A549 (cell line): ENCODE data around the gene PRSS58. TPM values are rescaled to one million over a fixed set of nuclear protein-coding genes. Genes with fewer than 3 reads are reported as not detected.
A peak's percentile ranks its signal among the peaks of the same experiment; 100 is the strongest.

Experiments
- ATAC-seq, 2 experiments: fragments of 200-7000 bp in 1 of 2; fragments of >200 bp in 1 of 2; cut with Nextera tagmentation in 1 of 2; cut with Tn5 transposase in 1 of 2; 3 replicates each; pipeline versions ENCODE4 v1.8.0 to v1.9.1; 2018 to 2020; ENCODE audit warnings: mild to moderate bottlenecking in 1 of 2, moderate library complexity in 1 of 2
- CTCF ChIA-PET: fragments of 300-600 bp; sonication (Branson Sonifier 250); formaldehyde crosslinking; extraction: SDS; loops from one replicate; lab custom pipeline; 2021; ENCODE audit warnings: antibody characterized with exemption, inconsistent platforms; lab: Yijun Ruan, JAX
- POLR2A ChIA-PET: fragments of 350-600 bp; formaldehyde crosslinking; extraction: SDS; loops from one replicate; lab custom pipeline; 2021; ENCODE audit warnings: antibody characterized with exemption, inconsistent platforms; lab: Yijun Ruan, JAX
- DNase-seq, 2 experiments: peaks; one replicate each; pipeline versions ENCODE4 v3.0.0 to v3.0.0-alpha.2; 2011 to 2016; ENCODE audit warnings: low read depth in 1 of 2, low spot score in 1 of 2
- FAIRE-seq: peaks from 2 replicates; lab custom pipeline; 2011; peaks lifted over from hg19 to GRCh38; lab: Jason Lieb, UNC
- H3K27ac ChIP-seq, 2 experiments: fragments of >200 bp; sonication (Bioruptor Twin); formaldehyde crosslinking; 3 replicates each; pipeline ENCODE4 v1.5.1; 2016 to 2017
- H3K4me1 ChIP-seq: fragments of >200 bp; sonication (Bioruptor Twin); formaldehyde crosslinking; 3 replicates; pipeline ENCODE4 v1.6.1; 2016
- H3K4me2 ChIP-seq: fragments of >200 bp; sonication (Bioruptor Twin); formaldehyde crosslinking; 3 replicates; pipeline ENCODE4 v1.6.1; 2016
- H3K4me3 ChIP-seq: fragments of >200 bp; sonication (Bioruptor Twin); formaldehyde crosslinking; 3 replicates; pipeline ENCODE4 v1.5.1; 2016
- H3K9me3 ChIP-seq: fragments of >200 bp; sonication (Bioruptor Twin); formaldehyde crosslinking; 3 replicates; pipeline ENCODE4 v1.6.1; 2016
- BHLHE40 ChIP-seq: IDR thresholded peaks from 2 replicates; pipeline ENCODE4 v1.6.1; 2012; ENCODE audit warnings: low read depth, low read length, inconsistent platforms
- CHD4 ChIP-seq: fragments of 200-600 bp; sonication (generic); IDR thresholded peaks from 2 replicates; pipeline ENCODE4 v1.6.1; 2016; ENCODE audit warnings: antibody characterized with exemption, mild to moderate bottlenecking, borderline replicate concordance
- CTCF ChIP-seq: fragments of >200 bp; sonication (Bioruptor Twin); formaldehyde crosslinking; IDR thresholded peaks from 3 replicates; pipeline ENCODE4 v1.5.1; 2016
- E2F6 ChIP-seq: IDR thresholded peaks from 2 replicates; pipeline ENCODE4 v1.6.1; 2012; ENCODE audit warnings: low read depth, borderline replicate concordance
- EHF ChIP-seq: fragments of 250-450 bp; sonication (Bioruptor Pico); IDR thresholded peaks from 2 replicates; pipeline ENCODE4 v1.5.0; 2020; ENCODE audit warnings: mild to moderate bottlenecking
- ESRRA ChIP-seq: fragments of 150-350 bp; IDR thresholded peaks from 2 replicates; pipeline ENCODE4 v1.6.1; 2014; ENCODE audit warnings: mild to moderate bottlenecking, low read length, borderline replicate concordance
- GATA3 ChIP-seq: IDR thresholded peaks from 2 replicates; pipeline ENCODE4 v1.6.1; 2012; ENCODE audit warnings: borderline replicate concordance
- HDAC2 ChIP-seq: fragments of 200-600 bp; sonication (generic); IDR thresholded peaks from 2 replicates; pipeline ENCODE4 v1.6.1; 2016
- HES2 ChIP-seq: fragments of >200 bp; sonication (Bioruptor Twin); formaldehyde crosslinking; IDR thresholded peaks from 2 replicates; pipeline ENCODE4 v1.6.1; 2016
- HEYL ChIP-seq: fragments of 250-450 bp; sonication (Bioruptor Pico); IDR thresholded peaks from 2 replicates; pipeline ENCODE4 v1.8.0; 2021; ENCODE audit warnings: mild to moderate bottlenecking, moderate library complexity
- HOXA7 ChIP-seq: fragments of 250-450 bp; sonication (Bioruptor Pico); IDR thresholded peaks from 2 replicates; pipeline ENCODE4 v1.5.0; 2020; ENCODE audit warnings: mild to moderate bottlenecking, moderate library complexity
- HOXB5 ChIP-seq: fragments of 250-450 bp; sonication (Bioruptor Pico); IDR thresholded peaks from 2 replicates; pipeline ENCODE4 v1.5.0; 2020; ENCODE audit warnings: mild to moderate bottlenecking, moderate library complexity
- KDM1A ChIP-seq: fragments of 200-600 bp; sonication (generic); IDR thresholded peaks from 2 replicates; pipeline ENCODE4 v1.6.1; 2016; ENCODE audit warnings: low read depth, mild to moderate bottlenecking
- MAFK ChIP-seq: fragments of 450-650 bp; IDR thresholded peaks from 2 replicates; pipeline ENCODE4 v1.6.1; 2014; ENCODE audit not compliant: partially characterized antibody
- MAZ ChIP-seq: fragments of 150-350 bp; IDR thresholded peaks from 2 replicates; pipeline ENCODE4 v1.6.1; 2014; ENCODE audit warnings: antibody characterized with exemption, low read depth, low read length, borderline replicate concordance
- NFE2L2 ChIP-seq: fragments of 150-350 bp; conservative IDR thresholded peaks from 2 replicates; pipeline ENCODE4 v1.6.1; 2014; ENCODE audit warnings: low read length
- NPAS2 ChIP-seq: fragments of 250-450 bp; sonication (Bioruptor Pico); IDR thresholded peaks from 2 replicates; pipeline ENCODE4 v1.8.0; 2022; ENCODE audit warnings: mild to moderate bottlenecking, moderate library complexity, borderline replicate concordance
- NR3C1 ChIP-seq: fragments of >200 bp; sonication (Bioruptor Twin); formaldehyde crosslinking; IDR thresholded peaks from 3 replicates; pipeline ENCODE4 v1.6.1; 2017
- PHF8 ChIP-seq: fragments of 200-600 bp; sonication (generic); IDR thresholded peaks from 2 replicates; pipeline ENCODE4 v1.6.1; 2016; ENCODE audit warnings: low read depth, mild to moderate bottlenecking, antibody characterized with exemption, moderate library complexity, borderline replicate concordance
- RAD21 ChIP-seq, 2 experiments: fragments of >200 bp in 1 of 2; sonication (Bioruptor Twin) in 1 of 2; formaldehyde crosslinking in 1 of 2; IDR thresholded peaks in 1 of 2; conservative IDR thresholded peaks in 1 of 2; 2 replicates in 1 of 2; 3 replicates in 1 of 2; pipeline ENCODE4 v1.6.1; 2012 to 2018; ENCODE audit warnings: inconsistent platforms in 1 of 2
- RARB ChIP-seq: fragments of 250-450 bp; sonication (Bioruptor Pico); IDR thresholded peaks from 2 replicates; pipeline ENCODE4 v1.8.0; 2021; ENCODE audit warnings: mild to moderate bottlenecking, moderate library complexity
- RCOR1 ChIP-seq: fragments of 150-350 bp; IDR thresholded peaks from 2 replicates; pipeline ENCODE4 v1.6.1; 2014; ENCODE audit warnings: antibody characterized with exemption, low read length, low read depth
- SMC3 ChIP-seq: fragments of >200 bp; sonication (Bioruptor Twin); formaldehyde crosslinking; IDR thresholded peaks from 3 replicates; pipeline ENCODE4 v1.6.1; 2018; ENCODE audit warnings: inconsistent platforms
- TP53 ChIP-seq: fragments of 250-450 bp; sonication (Bioruptor Pico); IDR thresholded peaks from 2 replicates; pipeline ENCODE4 v1.5.0; 2021; ENCODE audit warnings: mild to moderate bottlenecking, moderate library complexity
- ZC3H11A ChIP-seq: fragments of 450-650 bp; IDR thresholded peaks from 2 replicates; pipeline ENCODE4 v1.6.1; 2014; ENCODE audit warnings: antibody characterized with exemption, mild to moderate bottlenecking
- ZNF302 ChIP-seq: fragments of 250-450 bp; sonication (Bioruptor Pico); IDR thresholded peaks from 2 replicates; pipeline ENCODE4 v1.9.0; 2021; ENCODE audit warnings: inconsistent platforms, mild to moderate bottlenecking, moderate library complexity
- WGBS: methylation state at CpG from one replicate; pipeline ENCODE4 v1.1.6; 2017; ENCODE audit errors: missing lambda C conversion rate; 5-methylcytosine and 5-hydroxymethylcytosine counted together
- polyA plus RNA-seq, 4 experiments: library from polyadenylated mRNA; depleted of rRNA in 3 of 4; stranded (reverse); fragments of >200 nt; fragmentation: RNase III in 1 of 4; extraction: RNeasy Plus Mini Kit Qiagen cat#74134 plus additional on column Dnase treatment in 1 of 4; gene quantifications; 2 replicates in 3 of 4; 3 replicates in 1 of 4; pipeline ENCODE4 v1.2.3, GENCODE V29; 2011 to 2017

Gene PRSS58
- polyA plus RNA-seq, 2 of the 4 experiments (the other 2 are of a cell fraction), result not detected

- TF ChIP-seq HOXB5 (CRISPR knock-in tag) (no peak), MAZ (no peak), PHF8 (no peak), NPAS2 (no peak), CHD4 (no peak), BHLHE40 (no peak), NR3C1 (no peak), ZNF302 (no peak), GATA3 (no peak), ZC3H11A (no peak), RAD21 (conservative IDR thresholded peaks at IDR 0.05 in 1 of 2, IDR thresholded peaks at IDR 0.05 in 1 of 2) (peak in 1 of 2 experiments; percentile 39; a peak in 2 of 5 replicates), NFE2L2 (no peak), CTCF (peak; percentile 18; the same call in 1 of the 3 replicates), SMC3 (no peak)
- ChIA-PET POLR2A (no interaction called here), CTCF (interaction anchor here (0.6 to 2.6 kb wide), 5 partner anchors 11 to 555 kb away, joined by 3 to 8 read pairs (median 3); no protein-coding TSS in a partner anchor)
- H3K4me3 ChIP-seq, result no peak overlapping the region
- no peaks in the 10 kb centered on the region for H3K9me3 ChIP-seq
- WGBS, result 0% methylated on average over 2 of the region's 2 CpGs
- ATAC-seq (peak in 1 of 2 experiments; percentile 84; a peak in 3 of 6 replicates), FAIRE-seq (no peak), DNase-seq (peak in 1 of 2 experiments; percentile 33)
- H3K4me1 ChIP-seq, result no peaks in the 10 kb centered on the region
- H3K4me2 ChIP-seq, result no peak overlapping the region
- no peak overlapping the region for H3K27ac ChIP-seq
Observed at GRCh38 chr7:142303650-142304049, 45.8 kb upstream of the PRSS58 start.

GRCh38 chr7:142301923-142302550, 44.2 kb upstream of the PRSS58 start:
- no peaks in the 10 kb centered on the region for H3K4me1 ChIP-seq
- FAIRE-seq (no peak), ATAC-seq (peak in 1 of 2 experiments; percentile 58; a peak in 2 of 6 replicates), DNase-seq (peak in 1 of 2 experiments; percentile 25)
- H3K27ac ChIP-seq, result no peak overlapping the region
- WGBS, result 14% methylated on average over 3 of the region's 3 CpGs
- CTCF ChIA-PET, result interaction anchor here (1.3 kb wide), 1 partner anchor 10 kb away, joined by 3 read pairs; no protein-coding TSS in a partner anchor
- POLR2A ChIA-PET, result no interaction called here
- TF ChIP-seq CTCF (peak; percentile 30; the same call in 2 of the 3 replicates), RAD21 (conservative IDR thresholded peaks at IDR 0.05 in 1 of 2, IDR thresholded peaks at IDR 0.05 in 1 of 2) (peak in 1 of 2 experiments; percentile 36; a peak in 1 of 5 replicates), MAFK (no peak)
- H3K4me2 ChIP-seq, result no peak overlapping the region
- no peaks in the 10 kb centered on the region for H3K9me3 ChIP-seq
- no peak overlapping the region for H3K4me3 ChIP-seq

GRCh38 chr7:142301299-142301698, 43.4 kb upstream of the PRSS58 start:
- no peak overlapping the region for H3K27ac ChIP-seq
- DNase-seq (no peak), ATAC-seq (no peak), FAIRE-seq (no peak)
- no peak overlapping the region for H3K4me3 ChIP-seq
- no peaks in the 10 kb centered on the region for H3K9me3 ChIP-seq
- ChIA-PET CTCF (interaction anchor here (0.6 to 1.3 kb wide), 2 partner anchors 11 kb away, joined by 3 to 4 read pairs; no protein-coding TSS in a partner anchor), POLR2A (no interaction called here)
- H3K4me1 ChIP-seq, result no peaks in the 10 kb centered on the region
- 43% methylated on average over 3 of the region's 3 CpGs for WGBS
- H3K4me2 ChIP-seq, result no peak overlapping the region
- TF ChIP-seq ESRRA, result no peak
- TF ChIP-seq HES2, result no peak
- no peak for TF ChIP-seq KDM1A
- TF ChIP-seq HOXA7, result no peak
- no peak for TF ChIP-seq CTCF
- no peak for TF ChIP-seq RARB
- TF ChIP-seq ZC3H11A, result no peak
- no peak for TF ChIP-seq ZNF302
- no peak for TF ChIP-seq MAZ
- TF ChIP-seq HDAC2, result no peak
- no peak for TF ChIP-seq E2F6
- TF ChIP-seq NR3C1, result no peak
- no peak for TF ChIP-seq RCOR1
- TF ChIP-seq TP53, result no peak
- TF ChIP-seq EHF, result no peak
- TF ChIP-seq HEYL, result no peak
- no peak for TF ChIP-seq BHLHE40
